NCI-H2196 (cell line): Measurements from ENCODE around the gene ADAP1.
"Not testable (repeated sequence)": the region's sequence is repeated elsewhere in the genome, so short reads cannot be mapped to it uniquely, and the experiment has no call there.

ENCODE experiments used
- DNase-seq: peaks from one replicate; lab custom pipeline; 2025; ENCODE audit not compliant: unreplicated experiment; lab: John Stamatoyannopoulos, UW

ADAP1 gene

DNA sequence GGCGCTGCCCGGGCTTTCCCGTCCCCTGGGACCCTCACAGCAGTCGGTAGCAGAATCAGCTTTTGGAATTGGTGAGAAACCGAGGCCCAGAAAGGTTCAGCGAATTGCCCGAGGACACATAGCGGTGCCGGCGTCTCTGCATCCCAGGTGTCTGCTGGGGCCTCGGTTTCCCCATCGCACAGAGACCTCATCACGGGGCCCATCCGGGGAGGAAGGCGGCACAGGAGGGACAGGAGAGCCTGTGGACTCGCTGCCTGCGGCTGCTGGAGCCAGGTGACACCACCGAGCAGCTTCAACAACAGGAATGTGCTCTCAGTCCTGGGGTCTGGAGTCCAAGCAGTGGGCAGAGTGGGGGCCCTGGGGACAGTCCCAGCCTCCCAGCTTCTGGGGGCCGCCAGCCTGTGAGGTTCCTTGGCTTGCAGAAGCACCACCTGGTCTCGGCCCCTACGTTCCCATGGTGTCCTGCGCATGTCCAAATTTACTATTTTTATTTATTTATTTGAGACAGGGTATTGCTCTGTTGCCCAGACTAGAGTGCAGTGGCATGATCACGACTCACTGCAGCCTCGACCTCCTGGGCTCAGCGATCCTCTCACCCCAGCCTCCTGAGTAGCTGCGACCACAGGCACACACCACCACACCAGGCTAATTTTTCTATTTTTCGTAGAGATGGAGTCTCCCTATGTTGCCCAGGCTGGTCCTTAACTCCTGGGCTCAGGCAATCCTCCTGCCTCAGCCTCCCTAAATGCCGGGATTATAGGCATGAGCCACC lies 21.4 kb upstream of the ADAP1 start:
- no peak for DNase-seq

DNA sequence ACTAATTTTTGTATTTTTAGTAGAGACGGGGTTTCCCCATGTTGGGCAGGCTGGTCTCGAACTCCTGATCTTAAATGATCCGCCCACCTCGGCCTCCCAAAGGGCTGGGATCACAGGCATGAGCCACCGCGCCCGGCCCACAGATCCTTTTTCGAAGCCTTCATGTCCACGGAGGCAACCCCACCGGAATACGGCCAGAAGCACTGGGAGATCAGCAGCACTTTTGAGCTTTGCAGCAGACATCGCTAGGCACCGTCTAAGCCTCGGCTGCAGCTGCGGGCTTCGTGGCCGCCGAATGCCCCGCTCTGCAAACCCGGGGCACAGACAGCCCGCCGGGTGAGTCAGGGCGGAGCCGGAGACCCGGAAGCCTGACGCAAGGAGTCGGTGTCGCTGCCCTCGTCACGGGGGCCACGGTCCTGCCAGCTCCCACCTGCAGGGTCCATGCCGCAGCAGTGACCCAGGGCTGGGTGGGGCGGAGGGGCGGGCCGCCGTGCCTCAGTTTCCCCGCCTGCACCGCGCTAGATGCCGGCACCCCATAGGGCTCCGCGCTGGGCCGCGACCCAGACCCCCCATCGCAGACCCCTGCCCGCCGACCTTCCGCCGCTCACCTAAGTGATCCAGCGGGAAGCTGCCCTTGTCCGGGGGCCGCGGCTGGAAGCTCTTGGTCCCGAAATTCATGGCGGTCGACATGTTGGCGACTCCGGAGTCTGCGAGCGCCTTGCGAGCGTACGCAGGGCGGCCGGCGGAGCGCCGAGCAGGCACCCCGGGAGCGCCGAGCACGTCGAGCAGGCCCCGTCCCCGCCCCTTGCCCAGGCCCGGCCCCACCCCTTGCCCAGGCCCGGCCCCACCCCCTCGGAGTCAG lies 20.6 kb upstream of the ADAP1 start, which contains the start of gene COX19:
Gene COX19, minus strand, starts transcription at position 730 of the 862 bp plus-strand sequence. Its CDS starts 40 bp downstream, at position 690.
- DNase-seq, result peak; percentile 85

DNA sequence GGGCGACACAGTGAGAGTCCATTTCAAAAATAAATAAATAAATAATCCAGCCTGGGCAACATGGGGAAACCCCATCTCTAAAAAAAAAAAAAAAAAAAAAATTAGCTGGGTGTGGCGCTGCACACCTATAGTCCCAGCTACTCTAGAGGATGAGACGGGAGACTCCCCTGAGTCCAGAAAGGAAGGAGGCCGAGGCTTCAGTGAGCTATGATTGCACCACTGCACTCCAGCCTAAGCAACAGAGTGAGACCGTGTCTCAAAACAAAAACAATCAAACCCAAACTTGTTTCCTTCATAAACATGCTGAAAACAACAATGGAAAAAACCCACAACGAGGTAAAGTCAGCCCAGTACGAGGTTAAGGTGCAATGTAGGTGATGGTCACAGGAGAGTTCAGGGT lies 19.7 kb upstream of the ADAP1 start:
- no peak for DNase-seq

DNA sequence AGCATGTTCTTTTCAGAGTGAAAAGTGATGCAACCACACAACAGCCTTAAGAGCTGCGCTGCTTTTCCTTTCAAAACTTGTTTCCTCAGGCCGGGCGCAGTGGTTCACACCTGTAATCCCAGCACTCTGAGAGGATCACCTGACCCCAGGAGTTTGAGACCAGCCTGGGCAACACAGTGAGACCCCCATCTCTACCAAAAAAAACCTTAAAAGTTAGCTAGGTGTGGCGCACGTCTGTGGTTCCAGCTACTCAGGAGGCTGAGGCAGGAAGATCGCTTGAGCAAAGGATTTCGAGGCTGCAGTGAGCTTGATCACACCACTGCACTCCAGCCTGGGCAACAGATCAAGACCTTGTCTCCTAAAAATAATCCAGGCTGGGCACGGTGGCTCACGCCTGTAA lies 18.8 kb upstream of the ADAP1 start:
- no peak for DNase-seq

DNA sequence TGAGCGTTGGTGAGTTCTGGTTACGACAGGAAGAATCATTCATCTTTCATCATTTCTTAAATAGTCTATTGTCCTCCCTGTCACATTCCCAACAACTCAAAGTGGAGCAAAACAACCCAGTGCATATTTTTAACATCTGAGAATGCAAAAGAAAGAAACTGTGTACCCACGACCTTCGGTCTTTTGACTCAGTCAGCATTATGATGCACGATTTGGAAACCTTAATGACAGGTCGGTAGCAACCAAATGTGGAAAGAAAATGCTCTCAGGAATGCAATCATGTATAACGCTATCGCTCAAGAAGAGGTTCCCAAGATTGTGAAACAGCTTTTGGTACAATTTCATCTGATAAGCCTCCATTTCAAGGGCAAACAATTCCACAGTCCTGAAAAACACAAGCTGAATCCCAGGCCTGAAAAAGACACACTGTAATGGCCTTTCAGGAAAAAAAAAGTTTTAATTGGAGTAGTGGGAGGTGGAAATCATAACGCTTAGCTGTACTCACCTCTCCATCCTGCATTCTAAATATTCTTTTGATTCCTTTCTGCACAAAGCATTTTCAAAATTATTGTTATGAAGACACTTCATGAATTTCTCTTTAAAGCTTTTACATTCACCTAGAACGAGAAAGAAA lies 18.3 kb upstream of the ADAP1 start:
- no peak for DNase-seq

DNA sequence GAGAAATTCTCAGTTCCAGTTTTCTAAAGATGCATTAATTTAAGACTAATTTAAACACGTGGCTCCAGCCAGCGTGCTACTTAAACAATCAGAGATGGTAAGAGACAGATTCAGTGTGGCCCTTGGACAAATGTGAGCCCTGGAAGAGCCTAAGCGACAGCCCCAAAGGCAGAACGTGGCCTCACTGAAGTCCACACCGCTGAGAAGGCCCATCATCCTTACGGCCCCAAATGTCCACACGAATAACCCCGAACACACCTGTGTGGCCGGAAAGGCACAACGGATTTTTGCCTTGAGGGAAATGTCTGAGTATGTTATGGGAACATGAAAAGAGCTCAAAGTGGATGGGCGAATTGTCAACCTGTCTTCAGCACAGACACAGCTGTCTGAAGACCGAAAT lies 17.6 kb upstream of the ADAP1 start:
- DNase-seq, result no peak

DNA sequence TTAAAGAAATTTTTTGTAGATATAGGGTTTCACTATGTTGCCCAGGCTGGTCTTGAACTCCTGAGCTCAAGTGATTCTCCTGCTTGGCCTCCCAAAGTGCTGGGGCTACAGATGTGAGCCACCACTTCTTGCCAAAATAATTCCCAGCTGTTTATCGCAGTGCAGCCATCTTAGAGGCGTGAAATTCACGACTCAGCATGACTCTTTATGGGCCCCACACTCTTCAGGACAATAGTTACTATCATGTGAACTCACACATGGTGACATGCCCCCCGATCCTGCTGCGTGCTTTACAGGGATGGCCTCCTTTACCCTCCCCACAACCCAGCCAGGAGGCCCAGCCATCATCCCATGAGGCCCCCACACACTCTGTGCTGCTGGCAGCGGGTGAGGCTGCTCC lies 16.3 kb upstream of the ADAP1 start:
- no peak for DNase-seq

DNA sequence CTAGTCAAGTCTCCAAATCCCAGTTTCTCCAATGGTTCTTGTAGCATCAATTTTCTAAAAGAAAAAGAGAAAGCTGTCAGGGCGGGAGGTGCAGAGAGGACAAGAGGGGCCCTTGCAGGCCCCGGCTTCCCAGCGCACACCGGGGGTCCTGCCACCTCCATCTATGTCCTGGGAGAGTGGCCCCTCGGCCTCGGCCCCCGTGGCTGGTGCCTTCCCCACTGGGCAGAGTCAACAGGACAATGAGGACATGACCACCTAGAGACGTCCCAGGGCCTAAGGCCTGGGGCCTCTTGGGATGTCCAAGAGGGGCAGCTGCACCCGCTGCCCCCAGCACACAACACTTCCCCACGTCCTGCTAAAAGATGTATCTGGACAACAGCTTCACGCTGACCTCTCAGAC lies 14.9 kb upstream of the ADAP1 start:
- DNase-seq, result no peak

DNA sequence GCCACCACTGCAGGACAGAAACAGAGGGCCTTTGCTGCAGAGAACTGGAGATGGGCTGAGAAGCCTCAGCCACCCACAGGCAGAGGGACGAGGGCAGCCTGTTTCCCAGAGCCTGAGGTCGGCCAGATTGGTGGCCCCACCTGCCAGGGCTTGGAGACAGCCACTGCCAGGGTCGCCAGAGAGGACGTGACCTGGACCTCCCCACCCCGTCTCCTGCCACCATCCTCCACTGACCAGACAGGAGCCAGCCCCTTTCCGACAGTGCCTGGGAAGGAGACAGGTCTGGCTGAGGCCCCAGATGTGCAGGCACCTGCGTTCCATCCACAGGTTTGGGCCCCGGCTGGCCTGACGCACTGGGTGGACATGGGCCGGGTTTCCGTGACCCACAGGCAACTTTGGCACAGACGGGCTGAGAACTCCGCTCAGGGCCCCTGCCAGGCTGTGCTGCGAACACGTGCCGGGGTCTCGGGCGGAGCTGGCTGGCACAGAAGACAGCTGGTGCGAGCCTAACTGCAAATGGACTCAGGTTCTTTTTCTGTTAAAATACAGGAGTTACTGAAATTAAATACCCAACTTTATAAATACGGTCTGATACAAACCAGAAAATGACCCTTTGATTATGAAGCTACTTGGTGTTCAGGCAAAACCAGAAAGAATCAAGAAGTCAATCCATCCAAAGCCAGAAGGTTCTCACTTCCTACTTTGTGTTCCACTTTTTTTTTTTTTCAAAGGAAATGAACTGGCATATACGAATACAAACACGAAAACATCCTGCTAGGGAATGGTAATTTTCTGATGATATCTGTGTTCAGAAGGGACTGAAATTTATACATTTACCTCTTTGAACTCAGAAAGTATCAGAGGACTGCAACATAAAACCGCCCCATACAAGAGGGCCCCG lies 14.0 kb upstream of the ADAP1 start:
- DNase-seq, result no peak

DNA sequence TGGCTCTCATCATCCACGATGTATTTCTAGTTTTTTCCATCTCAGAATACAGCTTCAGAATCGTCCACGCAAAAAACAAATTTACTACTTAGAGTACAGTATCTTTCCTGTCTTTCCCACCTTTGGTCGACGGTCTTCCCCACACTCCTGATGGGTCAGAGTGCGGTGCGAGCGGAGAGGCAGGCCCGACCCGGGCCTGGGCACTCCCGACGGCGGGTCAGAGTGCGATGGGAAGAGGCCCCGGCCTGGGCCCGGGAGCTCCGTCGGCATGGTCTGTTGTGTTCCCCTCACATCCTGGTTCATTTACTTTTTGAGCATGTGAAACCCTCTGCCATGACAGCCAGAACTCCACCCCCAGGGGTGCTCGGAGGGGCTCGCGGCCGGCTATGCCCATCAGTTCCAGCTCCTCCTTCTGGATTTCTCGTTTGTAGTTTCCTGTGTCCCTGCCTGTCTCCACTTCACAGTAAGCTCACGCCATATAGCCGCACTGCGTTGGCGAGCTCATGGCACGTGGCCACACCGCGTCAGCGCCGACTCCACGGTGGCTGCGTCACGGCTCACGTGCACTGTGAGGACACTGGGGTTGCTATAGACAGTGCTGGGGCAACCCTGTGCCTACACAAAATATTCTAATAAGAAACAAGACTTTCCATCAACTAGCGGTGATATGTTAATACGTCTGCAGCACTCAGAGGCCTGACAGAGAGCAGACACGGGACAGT lies 13.0 kb upstream of the ADAP1 start:
- DNase-seq, result no peak

DNA sequence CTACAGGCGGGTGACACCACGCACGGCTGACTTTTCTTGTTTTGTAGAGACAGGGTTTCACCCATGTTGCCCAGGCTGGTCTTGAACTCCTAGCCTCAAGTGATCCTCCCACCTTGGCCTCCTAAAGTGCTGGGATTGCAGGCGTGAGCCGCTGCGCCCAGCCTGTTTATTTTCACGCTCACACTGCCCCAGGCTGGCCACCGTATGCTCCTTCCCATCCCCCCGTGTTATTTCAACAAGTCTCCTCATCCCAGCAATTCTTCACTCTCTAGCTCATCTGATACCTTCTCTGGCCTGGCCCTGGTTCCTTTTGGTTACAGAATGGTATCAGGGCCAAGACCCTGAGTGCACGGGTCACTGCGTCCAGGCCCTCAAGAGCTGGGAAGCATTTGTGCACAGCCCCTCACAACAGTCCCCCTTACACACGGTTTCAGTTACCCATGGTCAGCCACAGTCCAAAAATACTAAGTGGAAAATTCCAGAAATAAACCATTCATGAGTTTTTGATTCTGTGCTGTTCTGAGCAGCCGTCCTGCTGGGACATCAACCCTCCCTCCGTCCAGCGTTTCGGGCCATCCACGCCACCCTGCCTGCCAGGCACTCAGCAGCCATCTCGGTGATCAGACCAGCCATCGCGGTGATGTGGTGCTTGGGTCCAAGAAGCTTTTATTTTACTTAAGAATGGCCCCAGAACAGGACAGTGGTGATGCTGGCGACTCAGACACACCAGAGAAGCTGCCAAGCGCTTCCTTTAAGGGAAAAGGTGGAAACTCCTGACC lies 12.0 kb upstream of the ADAP1 start:
- no peak for DNase-seq

DNA sequence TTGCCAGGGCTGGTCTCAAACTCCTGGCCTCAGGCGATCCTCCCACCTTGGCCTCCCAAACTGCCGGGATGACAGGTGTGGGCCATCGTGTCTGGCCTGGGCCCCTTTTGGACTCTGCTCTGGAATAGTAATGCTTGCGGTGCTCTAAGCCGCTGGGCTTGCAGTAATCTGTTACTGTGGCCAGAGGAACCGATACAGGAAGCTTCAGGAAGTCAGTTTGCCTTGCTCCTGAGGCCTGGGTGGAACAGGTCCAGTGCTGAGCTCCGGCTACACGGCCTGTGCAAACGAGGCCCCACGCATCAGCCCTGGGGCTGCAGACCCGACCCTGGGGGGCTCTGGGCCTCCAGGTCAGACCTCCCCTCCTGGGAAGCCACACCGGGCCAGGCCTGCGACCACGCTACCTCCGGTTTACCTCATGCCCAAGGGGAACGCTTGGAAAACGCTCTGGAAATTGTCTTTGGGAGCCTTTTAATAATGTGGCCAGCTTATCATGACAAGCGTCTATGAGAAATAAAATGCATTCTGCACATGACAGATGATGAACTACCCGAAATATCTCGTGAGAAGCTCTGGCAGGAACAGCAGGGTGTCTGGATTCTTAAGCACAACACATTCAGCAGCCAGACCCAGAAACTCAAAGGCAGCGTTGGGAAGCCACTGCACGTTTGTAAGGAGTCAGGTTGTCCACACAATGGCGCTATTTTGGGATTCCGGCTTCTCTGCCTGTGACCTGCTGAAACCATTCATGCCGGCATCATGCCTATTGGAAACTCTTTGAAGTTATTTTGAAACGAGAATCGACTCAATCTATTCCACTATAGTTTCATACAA lies 10.1 kb upstream of the ADAP1 start:
- DNase-seq, result no peak

DNA sequence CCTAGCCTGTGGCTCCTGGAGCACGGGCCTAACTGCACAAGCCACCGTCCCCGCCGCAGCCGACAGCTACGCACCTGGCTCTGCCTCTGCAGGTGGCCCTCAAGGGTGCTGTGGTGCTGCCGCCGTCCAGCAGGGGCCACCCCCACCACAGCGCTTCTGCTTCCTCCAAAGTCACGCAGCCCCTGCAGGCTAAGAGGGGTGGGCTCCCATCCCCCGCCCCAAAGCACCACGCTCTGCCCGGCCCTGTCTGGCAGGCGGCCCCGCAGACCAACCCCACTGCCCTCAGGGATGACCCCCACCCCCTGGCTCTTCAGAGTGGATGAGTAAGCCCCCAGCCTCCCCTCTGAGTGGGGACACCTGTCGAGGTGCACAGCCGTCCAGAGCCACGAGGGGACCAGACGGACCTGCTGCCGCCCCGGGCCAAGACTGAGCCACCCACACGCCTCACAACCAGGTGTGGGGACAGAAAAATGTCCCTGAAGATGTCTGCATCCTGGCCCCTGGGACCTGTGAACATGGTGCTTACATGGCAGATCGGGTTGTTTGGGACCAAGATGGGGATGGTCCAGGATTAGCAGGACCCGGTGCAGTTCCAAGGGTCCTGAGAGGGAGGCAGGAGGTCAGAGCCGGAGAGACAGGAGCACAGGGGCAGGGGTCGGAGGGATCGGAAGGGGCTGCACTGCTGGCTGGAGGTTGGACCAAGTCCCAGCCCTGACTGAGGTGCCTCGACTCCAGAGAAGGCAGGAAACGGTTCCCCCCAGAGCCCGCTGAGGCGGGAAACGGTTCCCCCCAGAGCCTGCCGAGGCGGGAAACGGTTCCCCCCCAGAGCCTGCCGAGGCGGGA lies 9.0 kb upstream of the ADAP1 start:
- DNase-seq, result no peak

DNA sequence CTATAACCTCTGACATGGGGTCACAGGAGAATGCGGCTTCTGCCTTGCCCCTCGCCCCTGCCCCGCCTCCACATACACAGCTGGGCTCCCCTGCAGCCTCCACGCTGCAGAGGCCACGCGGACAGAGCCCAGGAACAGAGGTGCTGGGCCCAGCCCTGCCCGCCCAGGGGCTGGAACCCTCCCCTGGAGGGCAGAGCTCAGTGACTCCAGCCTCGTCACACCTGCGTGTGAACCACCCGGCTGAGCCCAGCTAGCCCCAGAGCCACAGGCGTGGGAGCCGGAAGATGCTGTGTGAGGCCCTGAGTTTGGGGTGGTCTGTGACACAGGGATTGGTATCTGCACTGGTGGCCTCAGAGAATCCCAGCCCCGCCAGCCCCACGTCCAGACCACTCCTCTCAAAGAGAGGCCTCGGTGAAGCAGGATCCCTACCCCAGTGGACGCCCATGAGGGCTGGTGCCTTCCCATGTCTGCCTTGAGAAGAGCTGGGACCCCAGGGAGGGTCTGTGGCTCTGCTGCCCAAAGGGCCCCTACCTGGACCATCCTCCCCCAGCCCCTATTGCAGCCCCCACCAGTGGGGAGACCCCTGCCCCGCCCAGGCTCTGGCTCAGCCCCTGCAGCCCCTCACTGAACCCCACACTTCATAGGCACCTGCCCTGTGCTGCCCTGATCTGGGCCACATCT lies 8.1 kb upstream of the ADAP1 start:
- DNase-seq, result no peak

DNA sequence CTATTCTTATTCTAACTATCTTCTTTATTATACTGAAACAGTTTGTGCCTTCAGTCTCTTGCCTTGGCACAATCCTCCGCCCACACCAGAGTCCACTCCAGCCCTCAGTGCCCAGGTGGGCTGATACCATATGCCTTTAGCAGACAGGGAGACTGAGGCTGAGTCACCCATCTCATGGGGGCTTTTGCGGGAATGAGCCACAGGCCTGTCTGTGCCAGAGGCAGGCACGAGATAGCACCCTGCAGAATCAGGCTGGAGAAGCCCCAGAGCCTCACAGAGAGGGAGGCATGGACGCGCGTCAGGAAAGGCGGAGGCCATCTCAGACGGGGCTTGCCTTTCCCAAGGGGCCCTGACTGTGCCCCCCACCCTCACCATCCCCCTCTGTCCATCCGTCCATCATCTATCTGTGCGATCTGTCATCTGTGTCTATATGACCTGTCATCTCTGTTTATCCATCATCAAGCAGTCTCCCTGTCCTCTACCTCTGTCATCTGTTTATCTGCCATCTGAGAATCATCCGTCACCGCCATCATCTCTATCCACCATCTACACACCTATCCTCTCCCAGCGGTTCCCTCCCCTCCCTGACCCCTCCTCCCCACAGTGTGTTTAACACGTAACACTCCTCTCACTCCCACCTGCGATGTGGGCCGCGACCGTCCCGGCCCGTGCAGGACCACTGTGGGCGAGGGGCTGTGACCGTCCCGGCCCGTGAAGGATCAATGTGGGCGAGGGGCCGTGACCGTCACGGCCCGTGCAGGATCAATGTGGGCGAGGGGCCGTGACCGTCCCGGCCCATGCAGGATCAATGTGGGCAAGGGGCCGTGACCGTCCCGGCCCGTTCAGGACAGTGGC lies 7.3 kb upstream of the ADAP1 start:
- no peak for DNase-seq

DNA sequence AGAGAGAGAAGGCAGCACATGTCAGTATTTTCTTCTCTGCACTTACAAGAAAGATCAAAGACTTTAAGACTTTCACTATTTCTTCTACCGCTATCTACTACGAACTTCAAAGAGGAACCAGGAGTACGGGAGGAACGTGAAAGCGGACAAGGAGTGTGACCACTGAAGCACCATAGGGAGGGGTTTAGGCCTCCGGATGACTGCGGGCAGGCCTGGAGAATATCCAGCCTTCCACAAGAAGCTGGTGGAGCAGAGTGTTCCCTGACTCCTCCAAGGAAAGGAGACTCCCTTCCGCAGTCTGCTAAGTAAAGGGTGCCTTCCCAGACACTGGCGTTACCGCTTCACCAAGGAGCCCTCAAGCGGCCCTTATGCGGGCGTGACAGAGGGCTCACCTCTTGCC lies 6.5 kb upstream of the ADAP1 start:
- DNase-seq, result not testable (repeated sequence)
